GM12878 (cell line): Measurements from ENCODE around the gene SH3BP5. TPM values are rescaled to one million over a fixed set of nuclear protein-coding genes. Genes with fewer than 3 reads are reported as not detected.

Experiments used
- ATAC-seq: fragments of 200-7000 bp; cut with Tn5 transposase; 3 replicates; pipeline ENCODE4 v1.9.1; 2020; ENCODE audit warnings: mild to moderate bottlenecking, moderate library complexity
- BruUV-seq: library from RNA; stranded (reverse); fragments of 400-500 nt; replicated peaks from 2 replicates; lab custom pipeline; 2021; lab: Mats Ljungman, UMichigan
- CTCF ChIA-PET: fragments of 300-600 bp; sonication (Branson Sonifier 250); formaldehyde crosslinking; extraction: SDS; loops from one replicate; lab custom pipeline; 2021; ENCODE audit warnings: inconsistent platforms; lab: Yijun Ruan, JAX
- POLR2A ChIA-PET: fragments of 350-600 bp; formaldehyde crosslinking; extraction: SDS; loops from one replicate; lab custom pipeline; 2021; ENCODE audit warnings: inconsistent platforms; lab: Charles Lee
- RAD21 ChIA-PET: fragments of 300-600 bp; sonication (Branson Sonifier 250); formaldehyde crosslinking; loops from one replicate; lab custom pipeline; 2023; ENCODE audit warnings: antibody characterized with exemption; ENCODE audit not compliant: unreplicated experiment; lab: Charles Lee
- SMC1A ChIA-PET: fragments of 300-600 bp; sonication (Branson Sonifier 250); formaldehyde crosslinking; loops from one replicate; lab custom pipeline; 2023; ENCODE audit not compliant: unreplicated experiment, uncharacterized antibody; lab: Charles Lee
- DNase-seq: peaks from one replicate; pipeline ENCODE4 v3.0.0-alpha.2; 2011; ENCODE audit warnings: low read depth, low spot score
- FAIRE-seq: peaks from 3 replicates; lab custom pipeline; 2011; peaks lifted over from hg19 to GRCh38; lab: Jason Lieb, UNC
- H2AFZ ChIP-seq: 2 replicates; pipeline ENCODE4 v1.6.0; 2011; ENCODE audit warnings: low read depth, low read length, control low read depth; ENCODE audit not compliant: control insufficient read depth
- H3K27ac ChIP-seq: 2 replicates; pipeline ENCODE4 v1.5.1; 2011; ENCODE audit warnings: control low read depth; ENCODE audit not compliant: control insufficient read depth, insufficient read depth
- H3K27me3 ChIP-seq, 2 experiments: replicated peaks in 1 of 2; 2 replicates each; pipeline versions ENCODE4 v1.6.0 to v1.6.1; 2011; ENCODE audit warnings: low read length in 1 of 2; ENCODE audit not compliant: control insufficient read depth in 2 of 2, insufficient read depth in 2 of 2
- H3K36me3 ChIP-seq, 2 experiments: 2 replicates each; pipeline ENCODE4 v1.5.1; 2011; ENCODE audit warnings: low read length in 1 of 2; ENCODE audit not compliant: control insufficient read depth in 2 of 2, insufficient read depth in 2 of 2
- H3K4me1 ChIP-seq: 2 replicates; pipeline ENCODE4 v1.6.1; 2011; ENCODE audit warnings: mild to moderate bottlenecking, low read length, moderate library complexity, mixed read lengths; ENCODE audit not compliant: control insufficient read depth, insufficient read depth
- H3K4me2 ChIP-seq: 2 replicates; pipeline ENCODE4 v1.6.0; 2011; ENCODE audit warnings: control low read depth; ENCODE audit not compliant: control insufficient read depth, insufficient read depth
- H3K4me3 ChIP-seq: fragments of 200-600 bp; sonication (generic); 2 replicates; pipeline ENCODE4 v1.5.1; 2016
- H3K79me2 ChIP-seq: 2 replicates; pipeline ENCODE4 v1.6.0; 2011; ENCODE audit warnings: low read length; ENCODE audit not compliant: control insufficient read depth, insufficient read depth
- H3K9ac ChIP-seq: 2 replicates; pipeline ENCODE4 v1.8.0; 2011; ENCODE audit warnings: low read length, control low read depth, mixed read lengths; ENCODE audit not compliant: control insufficient read depth, insufficient read depth
- H3K9me3 ChIP-seq: replicated peaks from 3 replicates; pipeline ENCODE4 v1.5.1; 2011; ENCODE audit warnings: mild to moderate bottlenecking, low read length; ENCODE audit not compliant: control insufficient read depth, insufficient read depth
- H4K20me1 ChIP-seq: 2 replicates; pipeline ENCODE4 v1.6.0; 2011; ENCODE audit not compliant: control insufficient read depth, insufficient read depth
- CREM ChIP-seq: IDR thresholded peaks from 2 replicates; pipeline ENCODE4 v1.6.1; 2014; ENCODE audit warnings: antibody characterized with exemption, low read depth
- ETV6 ChIP-seq, 2 experiments: fragments of 450-650 bp in 1 of 2; IDR thresholded peaks in 1 of 2; conservative IDR thresholded peaks in 1 of 2; 2 replicates each; pipeline ENCODE4 v1.6.1; 2014; ENCODE audit warnings: antibody characterized with exemption in 1 of 2, borderline replicate concordance in 1 of 2, low read depth in 1 of 2, mild to moderate bottlenecking in 1 of 2, moderate library complexity in 1 of 2
- MXI1 ChIP-seq: fragments of 150-350 bp; IDR thresholded peaks from 2 replicates; pipeline ENCODE4 v1.6.1; 2011; ENCODE audit warnings: low read depth, mild to moderate bottlenecking, inconsistent platforms, low read length, improper control_type of control experiment
- POU2F2 ChIP-seq: IDR thresholded peaks from 3 replicates; pipeline ENCODE4 v1.6.1; 2011; ENCODE audit warnings: low read depth, mild to moderate bottlenecking, low read length, borderline replicate concordance
- SIN3A ChIP-seq: IDR thresholded peaks from 2 replicates; pipeline ENCODE4 v1.6.1; 2012; ENCODE audit warnings: low read depth, low read length, improper control_type of control experiment
- WRNIP1 ChIP-seq: IDR thresholded peaks from 2 replicates; pipeline ENCODE4 v1.6.1; 2011; ENCODE audit warnings: low read depth, low read length, improper control_type of control experiment, borderline replicate concordance
- WGBS: methylation state at CpG from one replicate; pipeline ENCODE4 v1.1.6; 2016; ENCODE audit warnings: low lambda C conversion rate; ENCODE audit not compliant: insufficient replicate concordance, insufficient coverage; ENCODE audit errors: missing lambda C conversion rate; 5-methylcytosine and 5-hydroxymethylcytosine counted together
- in situ Hi-C: fragments of 300-500 bp; cut with MboI; formaldehyde crosslinking; loops from 9 replicates; pipeline ENCODE4 v1.14.3; 2018; ENCODE audit warnings: mixed read lengths
- intact Hi-C: fragments of 100-400 bp; cut with micrococcal nuclease; formaldehyde crosslinking; loops from one replicate; pipeline ENCODE4 v1.14.2; 2022; ENCODE audit not compliant: unreplicated experiment
- polyA plus RNA-seq, 11 experiments: library from polyadenylated mRNA; depleted of rRNA in 4 of 11; unstranded in 6 of 11; stranded (reverse) in 5 of 11; fragments of >200 nt; fragmentation: Nextera tagmentation in 4 of 11; fragmentation: Illumina TruSeq in 1 of 11; extraction: Ambion mirVana in 4 of 11; extraction: Trizol in 1 of 11; gene quantifications; 1 replicate in 1 of 11; 2 replicates in 10 of 11; pipeline versions ENCODE4 v1.2.1 to v1.2.3, GENCODE V29; 2011 to 2016; ENCODE audit warnings: inconsistent platforms in 2 of 11, missing spikeins in 2 of 11, low read depth in 1 of 11
- total RNA-seq, 4 experiments: library from RNA; depleted of rRNA in 3 of 4; stranded (reverse); fragments of >200 nt in 3 of 4; fragmentation: Illumina TruSeq in 1 of 4; extraction: Trizol in 1 of 4; gene quantifications; 2 replicates each; pipeline versions ENCODE4 v1.2.1 to v1.2.3, GENCODE V29; 2013 to 2021
- TF ChIP-seq, protein P1 (sequence below): fragments of 450-650 bp; conservative IDR thresholded peaks from 2 replicates; pipeline ENCODE4 v1.6.1; 2017; ENCODE audit warnings: mild to moderate bottlenecking, moderate library complexity

The SH3BP5 gene
- total and polyA plus RNA-seq, 10 of the 15 experiments (the other 5 are each of a cell fraction or from before 2014, with no cell fraction given), result 14.9 to 87.5 (median 43.7) TPM

- WGBS, result under 1% methylated on average over 30 of the region's 30 CpGs
- Histone ChIP-seq H3K36me3 (no peaks in the 10 kb centered on the region), H3K9ac (peak overlapping the region; percentile 80), H3K4me1 (no peaks in the 10 kb centered on the region), H4K20me1 (no peaks in the 10 kb centered on the region), H3K27ac (peak overlapping the region; percentile 61), H3K4me2 (peak overlapping the region; percentile 88), H3K4me3 (peak overlapping the region; percentile 94), H3K79me2 (peaks cover 37% of the 10 kb centered on the region), H3K27me3 (no peaks in the 10 kb centered on the region), H2AFZ (peak overlapping the region; percentile 72), H3K9me3 (no peaks in the 10 kb centered on the region)
- intact Hi-C loops, result loop anchor here (1.0 to 10.0 kb wide), 3 partner anchors 98 to 349 kb away; no protein-coding TSS in a partner anchor
- BruUV-seq, result TSS peak; percentile 68
- POLR2A ChIA-PET, result interaction anchor here (0.6 to 1.2 kb wide), 8 partner anchors 10 to 206 kb away, joined by 3 to 5 read pairs (median 3); no protein-coding TSS in a partner anchor
- RAD21 ChIA-PET, result interaction anchor here (0.7 to 5.3 kb wide), 24 partner anchors 11 to 424 kb away, joined by 3 to 30 read pairs (median 4); partner anchors contain the start of gene RBSN
- peak; percentile 66 for ATAC-seq
- in situ Hi-C loops, result loop anchor here (10.0 kb wide), 2 partner anchors 598 to 1038 kb away; no protein-coding TSS in a partner anchor
- CTCF ChIA-PET, result interaction anchor here (0.6 to 9.7 kb wide), 20 partner anchors 11 to 604 kb away, joined by 3 to 123 read pairs (median 4); no protein-coding TSS in a partner anchor
- DNase-seq, result no peak
- no peak for FAIRE-seq
- SMC1A ChIA-PET, result interaction anchor here (0.6 to 12.1 kb wide), 22 partner anchors 7 to 1103 kb away, joined by 3 to 135 read pairs (median 4); no protein-coding TSS in a partner anchor
- TF ChIP-seq SIN3A, result 0 out of 2 replicates have a peak, but pooled peaks have one; percentile 17
- no peak for TF ChIP-seq CREM
- no peak for TF ChIP-seq WRNIP1
- TF ChIP-seq, protein P1, sequence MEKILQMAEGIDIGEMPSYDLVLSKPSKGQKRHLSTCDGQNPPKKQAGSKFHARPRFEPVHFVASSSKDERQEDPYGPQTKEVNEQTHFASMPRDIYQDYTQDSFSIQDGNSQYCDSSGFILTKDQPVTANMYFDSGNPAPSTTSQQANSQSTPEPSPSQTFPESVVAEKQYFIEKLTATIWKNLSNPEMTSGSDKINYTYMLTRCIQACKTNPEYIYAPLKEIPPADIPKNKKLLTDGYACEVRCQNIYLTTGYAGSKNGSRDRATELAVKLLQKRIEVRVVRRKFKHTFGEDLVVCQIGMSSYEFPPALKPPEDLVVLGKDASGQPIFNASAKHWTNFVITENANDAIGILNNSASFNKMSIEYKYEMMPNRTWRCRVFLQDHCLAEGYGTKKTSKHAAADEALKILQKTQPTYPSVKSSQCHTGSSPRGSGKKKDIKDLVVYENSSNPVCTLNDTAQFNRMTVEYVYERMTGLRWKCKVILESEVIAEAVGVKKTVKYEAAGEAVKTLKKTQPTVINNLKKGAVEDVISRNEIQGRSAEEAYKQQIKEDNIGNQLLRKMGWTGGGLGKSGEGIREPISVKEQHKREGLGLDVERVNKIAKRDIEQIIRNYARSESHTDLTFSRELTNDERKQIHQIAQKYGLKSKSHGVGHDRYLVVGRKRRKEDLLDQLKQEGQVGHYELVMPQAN, result 0 out of 2 replicates have a peak, but pooled peaks have one; percentile 11
- TF ChIP-seq ETV6 (conservative IDR thresholded peaks at IDR 0.05 in 1 of 2, IDR thresholded peaks at IDR 0.05 in 1 of 2; ENCODE audit: borderline replicate concordance in 1 of 2, low read depth in 1 of 2), result no peak
- 0 out of 2 replicates have a peak, but pooled peaks have one; percentile 11 for TF ChIP-seq MXI1
- no peak for TF ChIP-seq POU2F2
These were observed 125.5 kb downstream of the SH3BP5 start for GRCh38 chr3:15206662-15207576.
